Esophagus squamous epithelium (tissue), 4 donors: ENCODE results near the gene NFATC2.

Experiments
- CTCF ChIP-seq, 6 experiments: fragments of 450-650 bp in 4 of 6; fragments of 200-600 bp in 2 of 6; sonication (generic) in 2 of 6; IDR thresholded peaks; one replicate each; pipeline ENCODE4 v1.5.1; 2016 to 2019; ENCODE audit warnings: antibody characterized with exemption in 6 of 6, mild to moderate bottlenecking in 4 of 6, moderate library complexity in 4 of 6
- POLR2A ChIP-seq, 4 donors: fragments of 450-650 bp; IDR thresholded peaks; one replicate each; pipeline ENCODE4 v1.6.1; 2017; ENCODE audit warnings: antibody characterized with exemption in 4 of 4, mild to moderate bottlenecking in 4 of 4, moderate library complexity in 3 of 4

GRCh38 chr20:51560550-51561307, 18.2 kb upstream of the NFATC2 start:
- no peak for TF ChIP-seq POLR2A (IDR thresholded peaks at IDR 0.05)
- no peak for TF ChIP-seq CTCF (IDR thresholded peaks at IDR 0.05)
